ENCODE data around the gene CYRIA.

DNA sequence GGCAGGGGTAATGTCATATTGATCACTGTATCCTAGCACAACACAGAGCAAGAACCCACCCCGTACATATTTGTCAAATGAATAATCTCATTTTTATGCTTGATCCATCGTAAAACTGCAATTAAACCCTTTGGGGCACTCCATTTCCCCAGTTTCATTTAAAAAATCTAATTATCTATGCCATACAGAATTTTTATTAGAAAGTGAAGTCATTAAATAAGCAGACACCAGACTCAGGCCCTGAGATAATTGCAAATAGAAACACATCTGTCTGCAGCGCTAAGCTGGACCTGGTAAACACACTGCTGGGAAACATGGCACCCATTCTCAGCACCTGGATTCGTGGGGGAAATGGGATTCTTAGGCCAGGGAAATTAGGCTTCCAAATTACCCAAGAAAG lies 5.1 kb downstream of the CYRIA start:
- TF ChIP-seq POLR2A (IDR thresholded peaks at IDR 0.05; ENCODE audit: low read depth) (no peak), EP300 (IDR thresholded peaks at IDR 0.05) (no peak)
- TF ChIP-seq, protein P1, sequence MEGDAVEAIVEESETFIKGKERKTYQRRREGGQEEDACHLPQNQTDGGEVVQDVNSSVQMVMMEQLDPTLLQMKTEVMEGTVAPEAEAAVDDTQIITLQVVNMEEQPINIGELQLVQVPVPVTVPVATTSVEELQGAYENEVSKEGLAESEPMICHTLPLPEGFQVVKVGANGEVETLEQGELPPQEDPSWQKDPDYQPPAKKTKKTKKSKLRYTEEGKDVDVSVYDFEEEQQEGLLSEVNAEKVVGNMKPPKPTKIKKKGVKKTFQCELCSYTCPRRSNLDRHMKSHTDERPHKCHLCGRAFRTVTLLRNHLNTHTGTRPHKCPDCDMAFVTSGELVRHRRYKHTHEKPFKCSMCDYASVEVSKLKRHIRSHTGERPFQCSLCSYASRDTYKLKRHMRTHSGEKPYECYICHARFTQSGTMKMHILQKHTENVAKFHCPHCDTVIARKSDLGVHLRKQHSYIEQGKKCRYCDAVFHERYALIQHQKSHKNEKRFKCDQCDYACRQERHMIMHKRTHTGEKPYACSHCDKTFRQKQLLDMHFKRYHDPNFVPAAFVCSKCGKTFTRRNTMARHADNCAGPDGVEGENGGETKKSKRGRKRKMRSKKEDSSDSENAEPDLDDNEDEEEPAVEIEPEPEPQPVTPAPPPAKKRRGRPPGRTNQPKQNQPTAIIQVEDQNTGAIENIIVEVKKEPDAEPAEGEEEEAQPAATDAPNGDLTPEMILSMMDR (IDR thresholded peaks at IDR 0.05), result no peak
